Stimulated activated naive CD4-positive, alpha-beta T cell (primary cell): ENCODE measurements around the gene CREB5.

Experiments
- DNase-seq, 6 experiments: peaks; one replicate each; lab custom pipeline; 2025; lab: John Stamatoyannopoulos, UW

CREB5 gene

GRCh38 chr7:28407651-28408050 lies 4.7 kb upstream of the CREB5 start:
- DNase-seq: no peak

DNA sequence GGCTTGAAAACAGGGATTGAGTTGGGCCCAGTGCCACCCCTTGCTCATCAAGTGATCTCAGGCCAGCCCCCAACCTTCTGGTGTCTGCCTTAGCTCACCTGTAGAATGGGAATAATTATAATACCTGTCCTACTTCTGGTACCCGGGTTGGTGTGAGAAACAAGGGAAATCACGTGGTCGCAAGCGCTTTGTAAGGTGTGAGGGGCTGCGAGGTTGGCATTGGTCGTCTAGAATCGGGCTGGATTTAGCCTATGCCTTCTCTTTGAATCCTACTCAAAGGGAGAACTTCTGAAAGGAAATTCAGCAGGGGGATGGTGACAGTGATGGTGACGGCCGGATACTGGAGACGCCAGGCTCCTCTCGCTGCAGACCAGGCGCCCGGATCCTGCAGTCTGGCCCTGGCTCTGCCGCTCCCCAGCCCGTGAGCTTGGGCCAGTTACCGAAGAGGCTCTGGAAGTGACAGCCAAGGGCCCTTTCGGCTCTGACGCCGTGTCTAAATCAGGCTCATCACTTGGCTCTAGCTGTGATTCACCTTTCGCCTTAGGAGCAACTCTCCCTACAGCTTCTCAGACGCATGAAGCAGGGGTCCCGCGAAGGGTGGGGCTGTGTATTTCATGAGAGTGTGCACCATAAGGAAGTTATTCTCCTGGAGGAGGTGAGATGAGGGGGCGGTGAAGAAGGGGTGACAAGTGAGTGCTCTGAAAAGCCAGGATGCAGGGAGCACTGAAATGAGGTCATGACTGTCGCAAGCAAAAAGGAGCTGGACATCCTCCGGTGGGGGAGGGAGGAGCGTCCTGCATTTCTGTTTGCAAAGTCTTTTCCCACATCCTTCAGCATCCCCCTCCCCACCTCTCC lies 4.0 kb upstream of the CREB5 start:
- no peak for DNase-seq

GRCh38 chr7:28408960-28409715 lies 3.2 kb upstream of the CREB5 start:
- DNase-seq: peak in 5 of 6 experiments; percentile 1 to 40 (median 11)

DNA sequence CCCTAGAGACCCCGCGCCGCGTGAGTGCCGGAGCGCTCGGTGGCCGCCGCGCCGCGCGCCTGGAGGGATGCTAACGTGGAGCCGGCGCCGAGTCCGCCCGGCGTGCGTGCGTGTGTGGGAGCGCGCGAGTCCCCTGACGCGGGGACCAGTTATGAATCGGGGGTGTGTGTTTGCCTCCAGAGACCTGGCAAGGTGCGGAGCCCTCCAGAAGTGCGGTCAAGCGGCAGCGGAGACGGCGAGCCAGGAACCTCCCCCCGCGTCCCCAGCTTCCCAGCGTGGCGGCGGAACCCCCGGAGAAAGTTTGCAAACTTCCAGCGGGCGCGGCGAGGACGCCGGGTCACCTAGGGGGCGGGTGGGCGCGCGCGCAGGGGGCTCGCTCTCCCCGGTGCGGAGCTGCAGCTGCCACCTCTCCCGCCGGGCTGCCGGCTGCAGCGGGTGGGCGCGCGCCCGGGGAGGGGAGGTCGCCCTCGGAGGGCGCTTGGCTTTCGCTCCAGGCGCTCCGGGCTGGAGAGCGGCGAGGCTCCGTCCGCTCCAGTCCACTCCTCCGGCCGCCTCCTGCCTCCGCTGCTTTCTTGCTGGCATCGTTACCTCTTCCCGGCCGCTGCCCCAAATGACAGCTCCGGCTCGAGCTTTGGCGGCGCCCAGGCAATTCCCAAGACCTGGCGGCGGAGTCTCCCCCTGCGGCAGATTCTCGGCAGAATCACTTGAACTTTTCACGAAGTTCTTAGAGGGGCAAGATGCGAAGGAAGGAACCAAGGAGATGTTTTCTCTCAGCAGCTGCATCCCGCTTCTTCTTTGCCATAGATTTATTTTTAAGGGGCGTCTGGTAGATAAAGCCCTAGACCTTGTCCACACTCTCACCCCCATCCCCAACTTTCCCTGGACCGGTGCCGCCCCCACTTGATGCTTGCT lies 2.3 kb upstream of the CREB5 start:
- DNase-seq: no peak

GRCh38 chr7:28410628-28411531 lies 1.4 kb upstream of the CREB5 start:
- DNase-seq: no peak

DNA sequence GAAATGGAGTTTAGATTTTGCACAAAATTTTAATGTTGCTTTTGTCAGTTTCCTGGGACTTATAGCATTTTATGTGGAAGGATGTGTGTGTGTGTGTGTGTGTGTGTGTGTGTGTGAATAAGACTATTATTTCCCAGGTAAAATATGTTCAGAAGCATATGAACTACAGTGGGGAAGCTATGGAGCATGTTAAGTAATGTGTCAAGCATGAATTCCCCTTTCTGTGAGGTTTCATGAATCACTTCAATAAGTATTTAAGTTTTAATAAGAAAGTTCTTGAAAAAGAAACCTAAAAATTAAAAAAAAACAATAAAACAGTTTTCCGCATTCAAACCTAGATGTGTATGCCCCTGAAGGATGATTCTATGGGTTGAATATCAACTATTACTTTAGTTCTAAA lies 693 bp downstream of the CREB5 start:
- no peak for DNase-seq

DNA sequence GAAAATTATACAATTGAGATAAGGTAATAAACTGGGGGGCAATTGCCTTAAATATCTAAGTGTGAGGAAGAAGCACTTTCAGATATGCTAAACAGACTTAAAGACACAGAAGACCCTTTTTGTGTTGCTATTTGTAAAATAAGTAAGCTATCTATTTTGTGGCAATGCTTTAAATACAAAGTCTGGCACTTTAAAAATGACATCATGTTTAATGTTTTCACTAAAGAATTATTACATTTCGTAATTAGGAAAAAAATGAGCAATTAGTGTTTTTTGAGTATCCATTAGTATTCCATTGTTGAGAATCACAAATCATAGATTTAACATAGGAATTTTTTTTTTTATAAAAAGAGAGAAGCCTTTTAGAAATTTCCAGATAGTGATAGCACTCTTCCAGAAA lies 2.1 kb downstream of the CREB5 start:
- DNase-seq: no peak

DNA sequence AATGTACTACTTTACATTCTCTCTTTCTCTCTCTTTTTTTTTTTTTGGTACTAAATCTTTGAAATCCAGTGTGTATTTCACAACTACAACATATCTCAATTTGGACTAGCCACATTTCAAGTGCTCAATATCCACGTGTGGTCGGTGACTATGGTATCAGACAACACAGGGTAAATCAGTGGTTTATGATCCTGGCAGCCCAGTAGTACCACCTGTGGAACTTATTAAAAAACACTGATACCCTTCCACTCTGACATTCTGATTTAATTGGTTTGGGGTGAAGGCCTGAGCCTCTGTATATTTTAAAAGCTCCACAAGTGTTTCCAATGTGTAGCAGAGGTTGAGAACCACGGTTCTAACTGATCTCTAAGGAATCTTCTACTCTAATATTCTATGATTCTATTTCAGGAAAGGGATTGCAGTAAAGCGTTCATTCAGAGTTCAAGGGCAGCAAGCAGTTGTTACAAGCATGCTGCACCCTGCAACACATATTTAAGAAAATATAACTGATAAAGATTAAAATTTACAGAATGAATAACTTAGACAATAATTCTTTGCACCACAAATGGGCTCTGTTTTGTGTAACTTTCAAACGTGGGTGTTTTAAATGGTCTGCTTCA lies 5.1 kb downstream of the CREB5 start:
- no peak for DNase-seq

- no peak for DNase-seq
These were observed 6.0 kb downstream of the CREB5 start for GRCh38 chr7:28418311-28418710.

DNA sequence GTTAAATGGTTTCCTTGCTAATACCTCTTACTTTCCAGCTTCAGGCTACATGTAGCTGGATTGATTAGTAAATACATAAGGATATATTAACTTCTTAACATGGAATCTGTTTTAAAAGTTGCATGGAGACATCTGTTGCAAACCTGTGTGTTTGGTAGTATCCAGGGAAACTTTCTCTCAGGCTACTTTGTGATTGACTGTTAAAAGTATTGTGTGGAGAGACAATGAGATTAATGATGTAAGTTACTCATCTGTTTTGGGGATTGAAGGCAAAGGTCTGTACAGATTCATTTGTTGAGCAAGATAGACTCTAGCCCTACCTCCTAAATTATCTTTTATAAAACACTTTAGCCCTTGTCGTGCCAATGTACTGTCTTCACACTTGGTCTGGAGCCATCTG lies 6.6 kb downstream of the CREB5 start:
- DNase-seq: no peak

GRCh38 chr7:28419716-28420115 lies 7.4 kb downstream of the CREB5 start:
- DNase-seq: no peak

- DNase-seq: no peak
These were observed 10.8 kb downstream of the CREB5 start for GRCh38 chr7:28423112-28423511.

DNA sequence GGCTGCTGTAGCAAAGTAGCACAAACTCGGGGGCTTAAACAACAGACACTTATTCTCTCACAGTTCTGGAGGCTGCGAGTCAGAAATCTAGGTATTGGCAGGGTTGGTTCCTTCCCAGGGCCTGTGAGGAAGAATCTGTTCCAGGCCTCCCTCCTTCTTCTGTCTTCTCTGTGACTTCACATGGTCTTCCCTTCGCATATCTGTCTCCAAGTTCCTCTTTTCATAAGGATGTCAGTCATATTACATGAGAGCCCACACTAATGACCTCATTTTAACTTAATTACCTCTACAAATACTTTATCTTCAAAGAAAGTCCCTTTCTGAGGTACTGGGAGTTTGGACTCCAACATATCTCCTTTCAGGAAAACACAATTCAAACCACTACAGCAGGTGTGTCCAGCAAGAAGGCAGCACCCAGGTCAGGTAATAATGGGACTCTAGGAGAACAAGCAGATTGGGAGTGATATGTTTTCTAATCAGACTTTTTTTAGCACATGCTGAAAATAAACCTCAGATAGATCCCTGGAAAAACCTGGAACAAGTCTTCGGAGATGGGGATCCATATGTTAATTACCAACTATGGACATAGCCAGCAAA lies 11.7 kb downstream of the CREB5 start:
- no peak for DNase-seq

DNA sequence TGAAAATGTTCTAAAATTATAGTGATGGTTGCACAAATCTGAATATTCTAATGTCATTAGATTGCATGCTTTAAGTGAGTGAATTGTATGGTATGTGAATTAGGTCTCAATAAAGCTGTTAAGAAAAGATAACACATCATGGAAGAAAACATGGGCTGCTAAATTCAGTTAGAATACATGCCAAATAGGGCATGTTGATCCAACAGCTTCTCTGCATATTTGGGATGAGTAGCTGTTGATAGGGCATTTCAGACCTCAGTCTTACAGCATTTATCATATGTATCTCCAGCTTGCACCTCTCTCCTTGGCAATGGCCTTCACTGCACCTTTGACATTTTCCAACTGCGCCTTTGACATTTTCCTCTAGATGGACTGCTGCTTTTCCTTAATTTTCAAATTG lies 13.2 kb downstream of the CREB5 start:
- DNase-seq: no peak

DNA sequence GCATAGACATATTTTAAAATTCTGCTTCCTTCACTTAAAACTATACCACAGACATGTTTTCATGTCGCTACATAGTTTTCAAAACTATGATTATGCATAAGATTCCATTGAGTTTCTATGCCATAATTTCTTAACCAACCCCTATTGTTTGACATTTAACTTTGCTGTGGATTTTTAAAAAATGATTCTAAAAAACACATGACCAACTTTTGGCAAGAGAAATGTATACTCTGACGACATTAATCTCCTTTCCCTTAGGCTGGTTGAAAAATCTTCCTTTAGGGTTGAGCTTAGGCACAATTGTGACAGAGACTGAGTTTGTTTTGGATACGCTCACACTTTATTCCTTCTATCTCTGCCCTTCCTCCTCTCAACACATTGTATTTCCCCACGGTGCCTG lies 14.9 kb downstream of the CREB5 start:
- DNase-seq: no peak

GRCh38 chr7:28430616-28431015 lies 18.3 kb downstream of the CREB5 start:
- no peak for DNase-seq

GRCh38 chr7:28432105-28432504 lies 19.8 kb downstream of the CREB5 start:
- no peak for DNase-seq

DNA sequence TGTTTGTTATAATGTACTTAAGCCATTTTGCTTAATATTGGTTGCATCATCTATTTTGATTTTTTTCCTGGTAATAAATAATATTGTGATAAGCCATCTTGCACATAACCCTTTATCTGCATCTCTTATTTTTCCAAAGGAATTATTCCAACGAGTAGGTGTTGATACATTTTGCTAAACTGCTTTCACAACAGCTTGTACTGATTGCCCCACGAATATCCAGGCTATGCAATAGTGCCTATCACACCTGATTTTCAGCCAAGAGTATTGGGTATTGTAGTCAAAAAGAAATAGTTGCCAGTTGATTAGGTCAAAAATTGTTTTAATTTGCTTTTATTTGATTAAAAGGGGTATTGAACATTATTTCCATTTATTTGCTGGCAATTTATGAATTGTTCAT lies 20.7 kb downstream of the CREB5 start:
- no peak for DNase-seq

GRCh38 chr7:28433699-28434219 lies 21.4 kb downstream of the CREB5 start:
- DNase-seq: no peak

- no peak for DNase-seq
These were observed 22.2 kb downstream of the CREB5 start for GRCh38 chr7:28434510-28434909.
